Endothelial cell of umbilical vein (primary cell): ENCODE results near the gene SLC38A9. TPM values are rescaled to one million over a fixed set of nuclear protein-coding genes. Genes with fewer than 3 reads are reported as not detected.

Experiments
- BruUV-seq: library from RNA; stranded (reverse); fragments of 400-500 nt; replicated peaks from 2 replicates; lab custom pipeline; 2021; lab: Mats Ljungman, UMichigan
- CTCF ChIA-PET: fragments of 300-600, 350-600 bp; sonication (Branson Sonifier 250); formaldehyde crosslinking; loops from one replicate; lab custom pipeline; 2021; ENCODE audit warnings: antibody characterized with exemption, inconsistent platforms; lab: Charles Lee
- POLR2A ChIA-PET: fragments of 300-600, 350-600 bp; sonication (Branson Sonifier 250); formaldehyde crosslinking; loops from one replicate; lab custom pipeline; 2021; ENCODE audit warnings: antibody characterized with exemption, inconsistent platforms; lab: Charles Lee
- DNase-seq: peaks from one replicate; pipeline ENCODE4 v3.0.0-alpha.2; 2011; ENCODE audit warnings: low read depth, low spot score
- FAIRE-seq: peaks from 2 replicates; lab custom pipeline; 2011; peaks lifted over from hg19 to GRCh38; lab: Jason Lieb, UNC
- H2AFZ ChIP-seq: 2 replicates; pipeline ENCODE4 v1.6.0; 2012; ENCODE audit warnings: low read depth, low read length, control low read depth, inconsistent platforms
- H3K27ac ChIP-seq: 2 replicates; pipeline ENCODE4 v1.5.1; 2011; ENCODE audit warnings: low read depth, mild to moderate bottlenecking, control low read depth, low read length, moderate library complexity; ENCODE audit not compliant: insufficient read depth
- H3K27me3 ChIP-seq, 2 experiments: 2 replicates each; pipeline versions ENCODE4 v1.6.0 to v1.6.1; 2011; ENCODE audit warnings: low read length in 2 of 2, mixed read lengths in 1 of 2; ENCODE audit not compliant: control insufficient read depth in 2 of 2, insufficient read depth in 2 of 2
- H3K36me3 ChIP-seq, 2 experiments: 2 replicates in 1 of 2; 3 replicates in 1 of 2; pipeline ENCODE4 v1.5.1; 2011; ENCODE audit warnings: low read length in 2 of 2, mild to moderate bottlenecking in 1 of 2, moderate library complexity in 1 of 2; ENCODE audit not compliant: control insufficient read depth in 2 of 2, insufficient read depth in 2 of 2; ENCODE audit errors: extremely low read depth in 1 of 2
- H3K4me1 ChIP-seq: 3 replicates; pipeline ENCODE4 v1.5.1; 2011; ENCODE audit warnings: mild to moderate bottlenecking, low read length; ENCODE audit not compliant: control insufficient read depth, insufficient read depth; ENCODE audit errors: extremely low read depth
- H3K4me2 ChIP-seq: 2 replicates; pipeline ENCODE4 v1.6.1; 2011; ENCODE audit warnings: low read length, control low read depth, mixed read lengths; ENCODE audit not compliant: insufficient read depth
- H3K4me3 ChIP-seq, 3 experiments: fragments of 200-600 bp in 1 of 3; sonication (generic), shearing (Covaris generic) in 1 of 3; replicated peaks in 1 of 3; 2 replicates each; pipeline ENCODE4 v1.5.1; 2011 to 2016; ENCODE audit warnings: control low read depth in 3 of 3, low read length in 3 of 3, mild to moderate bottlenecking in 2 of 3, inconsistent platforms in 1 of 3, low read depth in 1 of 3, moderate library complexity in 1 of 3; ENCODE audit not compliant: insufficient read depth in 1 of 3
- H3K79me2 ChIP-seq: 2 replicates; pipeline ENCODE4 v1.6.0; 2012; ENCODE audit warnings: low read length, inconsistent platforms; ENCODE audit not compliant: control insufficient read depth, insufficient read depth
- H3K9ac ChIP-seq: replicated peaks from 2 replicates; pipeline ENCODE3; 2011; ENCODE audit warnings: low read length, control low read depth; ENCODE audit not compliant: insufficient read depth; ENCODE audit errors: extremely low read depth
- H3K9me1 ChIP-seq: replicated peaks from 3 replicates; pipeline ENCODE4 v1.6.0; 2011; ENCODE audit warnings: mild to moderate bottlenecking, low read length; ENCODE audit not compliant: control insufficient read depth, insufficient read depth; ENCODE audit errors: extremely low read depth
- H3K9me3 ChIP-seq: replicated peaks from 2 replicates; pipeline ENCODE4 v1.5.1; 2012; ENCODE audit warnings: low read length, inconsistent platforms; ENCODE audit not compliant: control insufficient read depth, insufficient read depth
- H4K20me1 ChIP-seq: replicated peaks from 2 replicates; pipeline ENCODE3; 2011; ENCODE audit warnings: mild to moderate bottlenecking, low read length; ENCODE audit not compliant: control insufficient read depth, insufficient read depth; ENCODE audit errors: extremely low read depth
- CTCF ChIP-seq, 2 donors: IDR thresholded peaks; 1 replicate in 1 of 2; 2 replicates in 1 of 2; pipeline ENCODE4 v1.5.1; 2011; ENCODE audit warnings: low read length in 2 of 2, mild to moderate bottlenecking in 2 of 2, moderate library complexity in 2 of 2, control low read depth in 1 of 2, inconsistent platforms in 1 of 2, low read depth in 1 of 2; ENCODE audit not compliant: insufficient read depth in 1 of 2; ENCODE audit errors: extremely low read depth in 1 of 2
- EZH2 ChIP-seq: IDR thresholded peaks from 2 replicates; pipeline ENCODE4 v1.6.1; 2012; ENCODE audit warnings: borderline replicate concordance, low read depth, mild to moderate bottlenecking, moderate library complexity, low read length, inconsistent platforms; ENCODE audit not compliant: severe bottlenecking
- FOS ChIP-seq: IDR thresholded peaks from 2 replicates; pipeline ENCODE4 v1.6.1; 2011; ENCODE audit warnings: mild to moderate bottlenecking, low read length, moderate library complexity, borderline replicate concordance; ENCODE audit not compliant: insufficient read depth
- GATA2 ChIP-seq: IDR thresholded peaks from 2 replicates; pipeline ENCODE4 v1.7.0; 2011; ENCODE audit warnings: low read depth, mild to moderate bottlenecking, moderate library complexity, mixed read lengths, low read length; ENCODE audit not compliant: insufficient read length, insufficient read depth
- JUN ChIP-seq: IDR thresholded peaks from 2 replicates; pipeline ENCODE4 v1.6.1; 2011; ENCODE audit warnings: borderline replicate concordance, low read depth; ENCODE audit not compliant: insufficient read length, insufficient read depth
- MAX ChIP-seq: IDR thresholded peaks from 2 replicates; pipeline ENCODE4 v1.6.1; 2011; ENCODE audit not compliant: insufficient read depth, insufficient read length
- MYC ChIP-seq: IDR thresholded peaks from one replicate; pipeline ENCODE4 v1.6.1; 2011; ENCODE audit warnings: mild to moderate bottlenecking, low read depth, low read length
- POLR2A ChIP-seq: IDR thresholded peaks from 2 replicates; pipeline ENCODE4 v1.6.1; 2012; ENCODE audit warnings: low read depth, mild to moderate bottlenecking, control low read depth, low read length
- POLR2AphosphoS5 ChIP-seq: IDR thresholded peaks from 2 replicates; pipeline ENCODE4 v1.6.1; 2012; ENCODE audit warnings: low read depth, mild to moderate bottlenecking, control low read depth, low read length, moderate library complexity; ENCODE audit not compliant: insufficient read depth
- dilution Hi-C: fragments of 300-500 bp; cut with MboI; formaldehyde crosslinking; loops from one replicate; pipeline ENCODE4 v1.15.0; 2019; ENCODE audit warnings: low sequenced_read_pairs; ENCODE audit not compliant: extremely low pct_ligation_motif_present
- intact Hi-C: fragments of 100-400 bp; cut with micrococcal nuclease; formaldehyde crosslinking; loops from one replicate; pipeline ENCODE4 v1.10.0; 2022
- polyA plus RNA-seq, 4 experiments: library from polyadenylated mRNA; depleted of rRNA in 3 of 4; stranded (reverse) in 3 of 4; unstranded in 1 of 4; fragments of >200 nt; gene quantifications; 2 replicates each; pipeline versions ENCODE4 v1.2.1 to v1.2.3, GENCODE V29; 2011 to 2012; ENCODE audit warnings: missing spikeins in 1 of 4
- total RNA-seq: library from RNA; stranded (reverse); gene quantifications from 2 replicates; pipeline ENCODE4 v1.2.3, GENCODE V29; 2021

Gene SLC38A9
- total and polyA plus RNA-seq, 2 donors (not counting 3 experiments of a cell fraction or from before 2014, with no cell fraction given) = 14.1 to 24.9 TPM

GRCh38 chr5:55734658-55735057 is 22.5 kb upstream of the SLC38A9 start:
- H3K9ac ChIP-seq = no peak overlapping the region
- TF ChIP-seq EZH2 = no peak
- FAIRE-seq = no peak

GRCh38 chr5:55732585-55732984 is 20.5 kb upstream of the SLC38A9 start:
- no peak overlapping the region for H3K4me3 ChIP-seq
- no peaks in the 10 kb centered on the region for H3K9me3 ChIP-seq
- BruUV-seq = no TSS peak
- no peaks in the 10 kb centered on the region for H3K9me1 ChIP-seq
- H3K27ac ChIP-seq = no peak overlapping the region
- POLR2A ChIA-PET = no interaction called here
- CTCF ChIA-PET = no interaction called here
- no peaks in the 10 kb centered on the region for H3K4me1 ChIP-seq
- DNase-seq = no peak
- dilution Hi-C loops = no loop called here
- no peak overlapping the region for H3K4me2 ChIP-seq
- intact Hi-C loops = no loop called here
- H4K20me1 ChIP-seq = no peaks in the 10 kb centered on the region
- TF ChIP-seq MYC = no peak
- TF ChIP-seq POLR2A = no peak
- no peak for TF ChIP-seq JUN
- no peak for TF ChIP-seq POLR2AphosphoS5
- no peak for TF ChIP-seq FOS
- no peak for TF ChIP-seq MAX
- TF ChIP-seq CTCF (IDR thresholded peaks at IDR 0.05; ENCODE audit: extremely low read depth in 1 of 2, insufficient read depth in 1 of 2, low read depth in 1 of 2, low read length in 2 of 2) = no peak
- no peak for TF ChIP-seq EZH2
- TF ChIP-seq GATA2 = no peak
- no peak overlapping the region for H2AFZ ChIP-seq
- H3K79me2 ChIP-seq = no peaks in the 10 kb centered on the region
- no peak for FAIRE-seq
- no peaks in the 10 kb centered on the region for H3K36me3 ChIP-seq
- peaks cover 0 to 1% of the 10 kb centered on the region in 2 experiments for H3K27me3 ChIP-seq
- no peak overlapping the region for H3K9ac ChIP-seq

More at GRCh38 chr5:55734658-55735057, 22.5 kb upstream of the SLC38A9 start:
- Histone ChIP-seq H3K27me3 (peaks cover 0 to 1% of the 10 kb centered on the region in 2 experiments), H3K4me2 (no peak overlapping the region), H3K36me3 (no peaks in the 10 kb centered on the region), H3K9me3 (no peaks in the 10 kb centered on the region), H3K4me3 (no peak overlapping the region), H2AFZ (no peak overlapping the region), H3K27ac (no peak overlapping the region), H3K4me1 (no peaks in the 10 kb centered on the region), H4K20me1 (no peaks in the 10 kb centered on the region), H3K9me1 (no peaks in the 10 kb centered on the region), H3K79me2 (no peaks in the 10 kb centered on the region)
- BruUV-seq = no TSS peak
- dilution Hi-C loops (no loop called here), intact Hi-C loops (no loop called here)
- no peak for DNase-seq
- ChIA-PET POLR2A (no interaction called here), CTCF (no interaction called here)
